Ishikawa (cell line): ENCODE data around the gene GRIK1.

Source experiments
- CEBPB ChIP-seq: IDR thresholded peaks from 2 replicates; pipeline ENCODE4 v1.6.1; 2012
- CREB1 ChIP-seq: IDR thresholded peaks from 2 replicates; pipeline ENCODE4 v1.6.1; 2012; ENCODE audit warnings: low read depth
- EGR1 ChIP-seq: IDR thresholded peaks from 2 replicates; pipeline ENCODE4 v1.6.1; 2012
- EP300 ChIP-seq: IDR thresholded peaks from 2 replicates; pipeline ENCODE4 v1.6.1; 2012; ENCODE audit warnings: borderline replicate concordance
- FOXM1 ChIP-seq: IDR thresholded peaks from 2 replicates; pipeline ENCODE4 v1.6.1; 2012; ENCODE audit warnings: low read depth, borderline replicate concordance
- MAX ChIP-seq: IDR thresholded peaks from 2 replicates; pipeline ENCODE4 v1.6.1; 2012
- NFIC ChIP-seq: IDR thresholded peaks from 2 replicates; pipeline ENCODE4 v1.6.1; 2012
- RAD21 ChIP-seq: IDR thresholded peaks from 2 replicates; pipeline ENCODE4 v1.6.1; 2012; ENCODE audit warnings: low read depth
- TAF1 ChIP-seq: IDR thresholded peaks from 2 replicates; pipeline ENCODE4 v1.6.1; 2012; ENCODE audit warnings: low read depth, mild to moderate bottlenecking
- TCF12 ChIP-seq: IDR thresholded peaks from 2 replicates; pipeline ENCODE4 v1.6.1; 2012; ENCODE audit warnings: low read depth
- TEAD4 ChIP-seq: IDR thresholded peaks from 2 replicates; pipeline ENCODE4 v1.6.1; 2012
- USF1 ChIP-seq: IDR thresholded peaks from 2 replicates; pipeline ENCODE4 v1.6.1; 2012
- YY1 ChIP-seq: IDR thresholded peaks from 2 replicates; pipeline ENCODE4 v1.6.1; 2012; ENCODE audit warnings: low read depth
- ZBTB7A ChIP-seq: IDR thresholded peaks from 2 replicates; pipeline ENCODE4 v1.6.1; 2012; ENCODE audit warnings: low read depth
- TF ChIP-seq, protein P1 (sequence below): IDR thresholded peaks from 2 replicates; pipeline ENCODE4 v1.6.1; 2012; ENCODE audit warnings: low read depth, mild to moderate bottlenecking

The GRIK1 gene

GRCh38 chr21:29939924-29940275 is at the start of gene GRIK1:
TSS of gene GRIK1 (minus strand) at chr21:29939996.
- TF ChIP-seq EP300: no peak
- TF ChIP-seq, protein P1, sequence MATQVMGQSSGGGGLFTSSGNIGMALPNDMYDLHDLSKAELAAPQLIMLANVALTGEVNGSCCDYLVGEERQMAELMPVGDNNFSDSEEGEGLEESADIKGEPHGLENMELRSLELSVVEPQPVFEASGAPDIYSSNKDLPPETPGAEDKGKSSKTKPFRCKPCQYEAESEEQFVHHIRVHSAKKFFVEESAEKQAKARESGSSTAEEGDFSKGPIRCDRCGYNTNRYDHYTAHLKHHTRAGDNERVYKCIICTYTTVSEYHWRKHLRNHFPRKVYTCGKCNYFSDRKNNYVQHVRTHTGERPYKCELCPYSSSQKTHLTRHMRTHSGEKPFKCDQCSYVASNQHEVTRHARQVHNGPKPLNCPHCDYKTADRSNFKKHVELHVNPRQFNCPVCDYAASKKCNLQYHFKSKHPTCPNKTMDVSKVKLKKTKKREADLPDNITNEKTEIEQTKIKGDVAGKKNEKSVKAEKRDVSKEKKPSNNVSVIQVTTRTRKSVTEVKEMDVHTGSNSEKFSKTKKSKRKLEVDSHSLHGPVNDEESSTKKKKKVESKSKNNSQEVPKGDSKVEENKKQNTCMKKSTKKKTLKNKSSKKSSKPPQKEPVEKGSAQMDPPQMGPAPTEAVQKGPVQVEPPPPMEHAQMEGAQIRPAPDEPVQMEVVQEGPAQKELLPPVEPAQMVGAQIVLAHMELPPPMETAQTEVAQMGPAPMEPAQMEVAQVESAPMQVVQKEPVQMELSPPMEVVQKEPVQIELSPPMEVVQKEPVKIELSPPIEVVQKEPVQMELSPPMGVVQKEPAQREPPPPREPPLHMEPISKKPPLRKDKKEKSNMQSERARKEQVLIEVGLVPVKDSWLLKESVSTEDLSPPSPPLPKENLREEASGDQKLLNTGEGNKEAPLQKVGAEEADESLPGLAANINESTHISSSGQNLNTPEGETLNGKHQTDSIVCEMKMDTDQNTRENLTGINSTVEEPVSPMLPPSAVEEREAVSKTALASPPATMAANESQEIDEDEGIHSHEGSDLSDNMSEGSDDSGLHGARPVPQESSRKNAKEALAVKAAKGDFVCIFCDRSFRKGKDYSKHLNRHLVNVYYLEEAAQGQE: no peak

- TF ChIP-seq YY1 (no peak), EGR1 (no peak), MAX (no peak), RAD21 (no peak), TAF1 (no peak), EP300 (no peak), ZBTB7A (no peak), TCF12 (no peak), CEBPB (no peak), FOXM1 (no peak), CREB1 (no peak)
- TF ChIP-seq, protein P1: no peak
Observed at GRCh38 chr21:29987762-29988161, 48.0 kb upstream of the GRIK1 start.

DNA sequence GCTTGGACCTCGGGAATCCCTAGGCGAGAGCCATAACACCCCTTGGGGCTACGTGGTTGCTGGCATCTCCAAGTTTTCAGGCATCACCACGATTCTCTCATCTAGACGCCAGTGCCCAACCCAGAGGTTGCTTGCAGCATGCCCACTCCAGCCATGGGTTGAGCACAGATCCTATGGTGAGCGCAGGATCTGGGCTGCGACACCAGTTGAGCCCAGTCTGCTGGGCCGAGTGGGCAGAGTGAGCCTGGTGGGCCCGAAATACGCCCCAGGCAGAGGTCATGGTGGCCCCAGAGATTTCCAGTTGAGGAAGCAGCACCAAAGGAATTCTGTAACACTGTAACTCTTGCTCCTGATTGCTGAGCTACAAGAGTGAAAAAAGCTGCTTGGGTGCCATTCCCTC is 46.1 kb upstream of the GRIK1 start:
- TF ChIP-seq MAX (no peak), EP300 (no peak), TEAD4 (no peak), CREB1 (no peak), NFIC (no peak), USF1 (no peak), FOXM1 (no peak), RAD21 (no peak), CEBPB (no peak), TCF12 (no peak), TAF1 (no peak), YY1 (no peak), ZBTB7A (no peak), EGR1 (no peak)
- TF ChIP-seq, protein P1: no peak

DNA sequence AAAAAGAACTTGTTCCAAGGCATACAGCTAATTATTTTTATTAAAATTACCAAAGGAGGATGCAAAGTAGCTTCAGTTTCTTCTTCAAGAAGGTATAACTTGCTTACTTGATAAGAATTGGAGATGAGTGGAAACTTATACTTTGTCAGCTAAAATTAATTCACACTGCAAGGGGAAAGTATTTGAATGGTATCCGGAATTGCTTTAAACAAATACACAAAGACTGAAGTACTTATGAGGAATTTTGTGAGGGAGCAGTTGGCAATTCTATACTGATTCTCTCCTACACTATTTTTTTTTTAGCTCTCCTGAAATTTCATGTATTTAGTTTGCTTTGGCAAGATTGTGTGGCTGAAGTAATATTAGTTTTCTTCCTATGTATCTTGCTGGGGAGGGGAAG is 39.2 kb upstream of the GRIK1 start:
- TF ChIP-seq EGR1: no peak
- no peak for TF ChIP-seq MAX
- no peak for TF ChIP-seq RAD21
- no peak for TF ChIP-seq EP300
- TF ChIP-seq USF1: no peak
- TF ChIP-seq FOXM1: no peak
- TF ChIP-seq YY1: no peak
- no peak for TF ChIP-seq TCF12

DNA sequence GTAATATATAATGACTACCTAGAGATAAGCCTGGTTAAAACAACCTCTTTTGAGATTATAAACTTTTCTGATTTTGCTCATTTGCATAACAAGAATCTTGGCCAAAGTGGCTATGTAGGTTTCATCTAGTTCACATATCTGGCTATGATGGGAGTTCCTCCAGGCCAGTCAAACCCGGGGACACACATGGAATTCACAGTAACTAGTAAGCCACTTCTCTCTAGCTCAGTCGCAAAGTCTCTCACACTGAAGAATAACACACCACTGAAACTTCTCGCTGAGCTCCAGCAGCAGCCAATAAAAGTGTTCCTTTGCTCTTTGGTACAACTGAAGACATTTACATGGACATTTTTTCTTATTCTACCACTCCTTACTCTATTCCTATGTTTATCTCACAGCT is 36.0 kb upstream of the GRIK1 start:
- TF ChIP-seq FOXM1 (no peak), CREB1 (no peak), EP300 (no peak), YY1 (no peak), ZBTB7A (no peak), NFIC (no peak), CEBPB (no peak), TCF12 (no peak), RAD21 (no peak), TAF1 (no peak), TEAD4 (no peak), MAX (no peak), USF1 (no peak), EGR1 (no peak)
- TF ChIP-seq, protein P1: no peak
